ENCODE measurements around the gene MRPL22. TPM values are rescaled to one million over a fixed set of nuclear protein-coding genes. Genes with fewer than 3 reads are reported as not detected.

MRPL22 gene
- total and polyA plus RNA-seq, 4 donors: 12.5 to 57.3 (median 20.9) TPM

- Histone ChIP-seq H3K4me3 (ENCODE audit: low read depth in 1 of 3, low read length in 3 of 3) (no peak overlapping the region), H3K27ac (ENCODE audit: low read depth in 1 of 2, low read length in 2 of 2) (no peak overlapping the region), H3K27me3 (ENCODE audit: control insufficient read depth in 4 of 4, insufficient read depth in 4 of 4, low read length in 3 of 4) (no peaks in the 10 kb centered on the region), H3K9ac (ENCODE audit: low read depth in 1 of 2, low read length in 2 of 2) (no peak overlapping the region), H3K4me1 (ENCODE audit: control insufficient read depth in 4 of 4, insufficient read depth in 4 of 4, low read length in 3 of 4) (peaks cover 3 to 23% (median 17%) of the 10 kb centered on the region in 4 donors), H3K9me3 (ENCODE audit: control insufficient read depth in 4 of 4, low read length in 3 of 4) (no peaks in the 10 kb centered on the region), H3K36me3 (ENCODE audit: control insufficient read depth in 4 of 4, insufficient read depth in 3 of 4, low read depth in 1 of 4, low read length in 3 of 4) (no peaks in the 10 kb centered on the region)
- no peak for TF ChIP-seq YY1 (IDR thresholded peaks at IDR 0.05)
- TF ChIP-seq NR2F2 (IDR thresholded peaks at IDR 0.05): no peak
- TF ChIP-seq RXRA (IDR thresholded peaks at IDR 0.05): no peak
- no peak for TF ChIP-seq ZBTB33 (IDR thresholded peaks at IDR 0.05)
- TF ChIP-seq RAD21 (IDR thresholded peaks at IDR 0.05): no peak
- no peak for TF ChIP-seq HNF4G (IDR thresholded peaks at IDR 0.05)
- TF ChIP-seq FOXA1 (IDR thresholded peaks at IDR 0.05): no peak
- no peak for TF ChIP-seq ATF3 (IDR thresholded peaks at IDR 0.05)
- no peak for TF ChIP-seq FOXA2 (IDR thresholded peaks at IDR 0.05)
- no peak for TF ChIP-seq EGR1 (IDR thresholded peaks at IDR 0.05; ENCODE audit: low read depth in 2 of 2)
- no peak for TF ChIP-seq REST (IDR thresholded peaks at IDR 0.05)
- TF ChIP-seq MAX (IDR thresholded peaks at IDR 0.05): no peak
- no peak for TF ChIP-seq SP1 (IDR thresholded peaks at IDR 0.05)
- TF ChIP-seq JUND (IDR thresholded peaks at IDR 0.05): no peak
- TF ChIP-seq CTCF (IDR thresholded peaks at IDR 0.05; ENCODE audit: low read depth, low read length, missing input control): no peak
- no peak for DNase-seq (ENCODE audit: low spot score)
- 92% methylated on average over 5 of the region's 5 CpGs for WGBS
Measured at GRCh38 chr5:154943527-154943926, 2.7 kb downstream of the MRPL22 start.

GRCh38 chr5:154944716-154945115 is 3.8 kb downstream of the MRPL22 start:
- no peak overlapping the region for H3K4me3 ChIP-seq (ENCODE audit: low read depth in 1 of 3, low read length in 3 of 3)
- H3K9ac ChIP-seq (ENCODE audit: low read depth in 1 of 2, low read length in 2 of 2): no peak overlapping the region
- TF ChIP-seq TAF1 (conservative IDR thresholded peaks at IDR 0.05) (no peak), EGR1 (IDR thresholded peaks at IDR 0.05; ENCODE audit: low read depth in 2 of 2) (no peak), CTCF (IDR thresholded peaks at IDR 0.05; ENCODE audit: low read depth, low read length, missing input control) (no peak), MAX (IDR thresholded peaks at IDR 0.05) (no peak), ZBTB33 (IDR thresholded peaks at IDR 0.05) (no peak), RXRA (IDR thresholded peaks at IDR 0.05) (no peak), RAD21 (IDR thresholded peaks at IDR 0.05) (no peak), YY1 (IDR thresholded peaks at IDR 0.05) (no peak), ATF3 (IDR thresholded peaks at IDR 0.05) (no peak), NR2F2 (IDR thresholded peaks at IDR 0.05) (no peak), FOXA1 (IDR thresholded peaks at IDR 0.05) (no peak), FOXA2 (IDR thresholded peaks at IDR 0.05) (no peak), GABPA (IDR thresholded peaks at IDR 0.05 in 1 of 2, conservative IDR thresholded peaks at IDR 0.05 in 1 of 2) (no peak), HNF4A (conservative IDR thresholded peaks at IDR 0.05) (no peak), HNF4G (IDR thresholded peaks at IDR 0.05) (no peak), JUND (IDR thresholded peaks at IDR 0.05) (no peak)
- H3K9me3 ChIP-seq (ENCODE audit: control insufficient read depth in 4 of 4, low read length in 3 of 4): no peaks in the 10 kb centered on the region
- no peak overlapping the region for H3K27ac ChIP-seq (ENCODE audit: low read depth in 1 of 2, low read length in 2 of 2)
- H3K36me3 ChIP-seq (ENCODE audit: control insufficient read depth in 4 of 4, insufficient read depth in 3 of 4, low read depth in 1 of 4, low read length in 3 of 4): no peaks in the 10 kb centered on the region
- peaks cover 3 to 23% (median 17%) of the 10 kb centered on the region in 4 donors for H3K4me1 ChIP-seq (ENCODE audit: control insufficient read depth in 4 of 4, insufficient read depth in 4 of 4, low read length in 3 of 4)
- no peak for DNase-seq (ENCODE audit: low spot score)
- H3K27me3 ChIP-seq (ENCODE audit: control insufficient read depth in 4 of 4, insufficient read depth in 4 of 4, low read length in 3 of 4): no peaks in the 10 kb centered on the region

Measured in liver (tissue), 9 donors.